Body of pancreas (tissue), 4 donors: ENCODE measurements around the gene SETSIP.

Experiments
- POLR2A ChIP-seq, 3 donors: fragments of 450-650 bp; IDR thresholded peaks; one replicate each; pipeline ENCODE4 v1.6.1; 2016; ENCODE audit warnings: antibody characterized with exemption in 3 of 3, mild to moderate bottlenecking in 2 of 3
- TF ChIP-seq, protein P1 (sequence below), 7 experiments: fragments of 450-650 bp in 4 of 7; fragments of 200-600 bp in 3 of 7; sonication (generic) in 3 of 7; IDR thresholded peaks; one replicate each; pipeline ENCODE4 v1.5.1; 2016 to 2019; ENCODE audit warnings: antibody characterized with exemption in 7 of 7

DNA sequence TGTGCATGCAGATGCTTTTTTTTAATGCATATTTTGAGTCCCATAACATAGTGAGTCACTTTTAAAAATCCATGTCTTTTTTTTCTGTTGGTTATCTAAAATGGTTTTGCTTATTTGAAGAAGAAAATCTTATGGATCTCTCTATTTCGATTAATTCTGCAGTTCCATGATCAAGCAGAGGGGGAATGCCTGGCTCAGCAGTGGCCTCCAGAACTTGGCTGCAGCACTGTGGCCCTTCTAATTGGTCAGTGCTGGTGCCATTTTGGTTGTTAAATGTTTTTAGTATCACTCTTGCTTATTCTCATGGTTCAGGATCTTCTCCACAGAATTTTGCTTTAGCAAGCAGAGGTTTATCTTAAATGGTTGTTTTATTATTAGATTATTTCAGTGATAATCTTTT is 34.2 kb downstream of the SETSIP start:
- TF ChIP-seq, protein P1, sequence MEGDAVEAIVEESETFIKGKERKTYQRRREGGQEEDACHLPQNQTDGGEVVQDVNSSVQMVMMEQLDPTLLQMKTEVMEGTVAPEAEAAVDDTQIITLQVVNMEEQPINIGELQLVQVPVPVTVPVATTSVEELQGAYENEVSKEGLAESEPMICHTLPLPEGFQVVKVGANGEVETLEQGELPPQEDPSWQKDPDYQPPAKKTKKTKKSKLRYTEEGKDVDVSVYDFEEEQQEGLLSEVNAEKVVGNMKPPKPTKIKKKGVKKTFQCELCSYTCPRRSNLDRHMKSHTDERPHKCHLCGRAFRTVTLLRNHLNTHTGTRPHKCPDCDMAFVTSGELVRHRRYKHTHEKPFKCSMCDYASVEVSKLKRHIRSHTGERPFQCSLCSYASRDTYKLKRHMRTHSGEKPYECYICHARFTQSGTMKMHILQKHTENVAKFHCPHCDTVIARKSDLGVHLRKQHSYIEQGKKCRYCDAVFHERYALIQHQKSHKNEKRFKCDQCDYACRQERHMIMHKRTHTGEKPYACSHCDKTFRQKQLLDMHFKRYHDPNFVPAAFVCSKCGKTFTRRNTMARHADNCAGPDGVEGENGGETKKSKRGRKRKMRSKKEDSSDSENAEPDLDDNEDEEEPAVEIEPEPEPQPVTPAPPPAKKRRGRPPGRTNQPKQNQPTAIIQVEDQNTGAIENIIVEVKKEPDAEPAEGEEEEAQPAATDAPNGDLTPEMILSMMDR (IDR thresholded peaks at IDR 0.05): no peak
- TF ChIP-seq POLR2A (IDR thresholded peaks at IDR 0.05): no peak
